Fibroblast of pulmonary artery (primary cell): Measurements from ENCODE around the gene PTPN2.
"Not testable (repeated sequence)": the region's sequence is repeated elsewhere in the genome, so short reads cannot be mapped to it uniquely, and the experiment has no call there.

ENCODE experiments used
- DNase-seq: peaks from one replicate; pipeline ENCODE4 v3.0.0-alpha.2; 2010; ENCODE audit warnings: low read depth
- H3K4me3 ChIP-seq: replicated peaks from 2 replicates; pipeline ENCODE4 v1.5.1; 2011; ENCODE audit warnings: low read depth, mild to moderate bottlenecking, control low read depth, low read length, moderate library complexity
- CTCF ChIP-seq: IDR thresholded peaks from 2 replicates; pipeline ENCODE4 v1.5.1; 2011; ENCODE audit warnings: mild to moderate bottlenecking, control low read depth, low read length, inconsistent platforms; ENCODE audit errors: missing control alignments

The PTPN2 gene

GRCh38 chr18:12769136-12769535, 114.9 kb downstream of the PTPN2 start:
- no peak for DNase-seq
- H3K4me3 ChIP-seq = no peak overlapping the region
- no peak for TF ChIP-seq CTCF

GRCh38 chr18:12768625-12769024, 115.4 kb downstream of the PTPN2 start:
- no peak overlapping the region for H3K4me3 ChIP-seq
- no peak for TF ChIP-seq CTCF

GRCh38 chr18:12767580-12768155, 116.4 kb downstream of the PTPN2 start:
- DNase-seq = no peak
- no peak overlapping the region for H3K4me3 ChIP-seq
- TF ChIP-seq CTCF = no peak

More at GRCh38 chr18:12768625-12769024, 115.4 kb downstream of the PTPN2 start:
- peak; percentile 16 for DNase-seq

- TF ChIP-seq CTCF = no peak
- no peak for DNase-seq
- no peak overlapping the region for H3K4me3 ChIP-seq
Observed at GRCh38 chr18:12766986-12767433, 117.0 kb downstream of the PTPN2 start.

- DNase-seq = no peak
- H3K4me3 ChIP-seq = no peak overlapping the region
- no peak for TF ChIP-seq CTCF
Observed at GRCh38 chr18:12765586-12765985, 118.5 kb downstream of the PTPN2 start.

- no peak overlapping the region for H3K4me3 ChIP-seq
- DNase-seq = no peak
Observed at GRCh38 chr18:12765126-12765525, 118.9 kb downstream of the PTPN2 start.

GRCh38 chr18:12758566-12758965, 125.5 kb downstream of the PTPN2 start:
- not testable (repeated sequence) for H3K4me3 ChIP-seq, DNase-seq

More at GRCh38 chr18:12765126-12765525, 118.9 kb downstream of the PTPN2 start:
- TF ChIP-seq CTCF = no peak

- not testable (repeated sequence) for DNase-seq, H3K4me3 ChIP-seq
Observed at GRCh38 chr18:12756619-12757239, 127.3 kb downstream of the PTPN2 start.

GRCh38 chr18:12755606-12756005, 128.4 kb downstream of the PTPN2 start:
- DNase-seq, H3K4me3 ChIP-seq: not testable (repeated sequence)
